Measurements from ENCODE around the gene LRRK1. TPM values are rescaled to one million over a fixed set of nuclear protein-coding genes. Genes with fewer than 3 reads are reported as not detected.
A peak's percentile ranks its signal among the peaks of the same experiment; 100 is the strongest.

The LRRK1 gene
- total and polyA plus RNA-seq, 2 of the 4 experiments (the other 2 are of a cell fraction): 3.0 to 5.8 TPM

- Histone ChIP-seq H3K9me1 (ENCODE audit: insufficient read depth, low read length) (peaks cover 23% of the 10 kb centered on the region), H3K56ac (ENCODE audit: extremely low read depth, insufficient read depth, low read length) (peak overlapping the region; percentile 55), H4K5ac (ENCODE audit: low read depth, low read length) (peak overlapping the region; percentile 5), H3K23ac (ENCODE audit: low read depth, low read length) (peak overlapping the region; percentile 84), H3K18ac (ENCODE audit: low read depth, low read length) (peak overlapping the region; percentile 14; the same call in 1 of the 2 replicates), H2BK5ac (ENCODE audit: low read depth, low read length, poor library complexity, severe bottlenecking) (peak overlapping the region; percentile 80), H2BK15ac (ENCODE audit: low read depth, low read length) (peak overlapping the region; percentile 16; the same call in 1 of the 3 replicates), H3K9ac (ENCODE audit: low read depth, low read length) (peak overlapping the region; percentile 0), H3K4me3 (ENCODE audit: insufficient read depth, low read depth, low read length) (no peak overlapping the region), H2AK9ac (replicated peaks; ENCODE audit: low read depth, low read length, poor library complexity) (peak overlapping the region; percentile 90), H3K27ac (ENCODE audit: insufficient read depth, low read length) (peak overlapping the region; percentile 68), H2BK120ac (ENCODE audit: low read depth, low read length) (peak overlapping the region; percentile 93), H3K4me2 (ENCODE audit: low read depth, low read length) (no peak overlapping the region), H4K20me1 (ENCODE audit: insufficient read depth, low read length) (no peaks in the 10 kb centered on the region), H2BK20ac (ENCODE audit: low read depth, low read length) (peak overlapping the region; percentile 78), H3K4me1 (ENCODE audit: control insufficient read depth, insufficient read depth, low read length) (peaks cover 29% of the 10 kb centered on the region), H3K36me3 (ENCODE audit: control insufficient read depth, insufficient read depth, low read length) (peaks cover 9% of the 10 kb centered on the region; the same call in 1 of the 2 replicates), H2AK5ac (ENCODE audit: low read depth, low read length) (peak overlapping the region; percentile 86), H3K4ac (ENCODE audit: low read depth, low read length) (peak overlapping the region; percentile 93), H3K9me3 (ENCODE audit: control insufficient read depth, insufficient read depth, low read length) (no peaks in the 10 kb centered on the region), H3K27me3 (ENCODE audit: control insufficient read depth, insufficient read depth, low read length) (no peaks in the 10 kb centered on the region), H2AFZ (replicated peaks; ENCODE audit: low read length, poor library complexity) (peak overlapping the region; percentile 83), H3K14ac (replicated peaks; ENCODE audit: low read depth, low read length) (peak overlapping the region; percentile 88), H3K79me1 (ENCODE audit: low read depth in 1 of 2, low read length in 2 of 2) (peaks cover 0 to 16% of the 10 kb centered on the region in 2 experiments; a peak in 1 of 4 replicates), H4K8ac (ENCODE audit: low read depth in 2 of 2, low read length in 2 of 2) (peak overlapping the region; percentile 34 to 89), H4K91ac (ENCODE audit: insufficient read depth, low read depth, low read length) (peak overlapping the region; percentile 82)
- no peak for TF ChIP-seq MAZ (IDR thresholded peaks at IDR 0.05; ENCODE audit: borderline replicate concordance, low read depth, low read length)
- no peak for TF ChIP-seq RAD21 (IDR thresholded peaks at IDR 0.05; ENCODE audit: low read length)
- TF ChIP-seq USF2 (IDR thresholded peaks at IDR 0.05; ENCODE audit: low read depth, low read length): no peak
- TF ChIP-seq CTCF (conservative IDR thresholded peaks at IDR 0.05; ENCODE audit: low read depth, low read length): 0 out of 2 replicates have a peak, but pooled peaks have one; percentile 19
- TF ChIP-seq NFE2L2 (IDR thresholded peaks at IDR 0.05; ENCODE audit: low read depth, low read length): no peak
- TF ChIP-seq FOS (IDR thresholded peaks at IDR 0.05; ENCODE audit: low read depth, low read length): no peak
- in situ Hi-C loops (cut with MboI; ENCODE audit: low sequenced_read_pairs): no loop called here
- no TSS peak for BruUV-seq (replicated peaks)
- ChIA-PET POLR2A (ENCODE audit: unreplicated experiment) (interaction anchor here (0.5 kb wide), 1 partner anchor 183 kb away, joined by 3 read pairs; the partner anchor contains the start of gene CHSY1), CTCF (interaction anchor here (0.9 to 1.6 kb wide), 2 partner anchors 52 to 137 kb away, joined by 3 read pairs; no protein-coding TSS in a partner anchor)
- dilution Hi-C loops (cut with HindIII; ENCODE audit: low sequenced_read_pairs, unreplicated experiment): no loop called here
- DNase-seq (peak; percentile 61), ATAC-seq (ENCODE audit: low read depth) (peak; percentile 77)
- intact Hi-C loops (cut with micrococcal nuclease): loop anchor here (1.0 kb wide), 1 partner anchor 54 kb away; no protein-coding TSS in a partner anchor
- 19% methylated on average over 3 of the region's 15 CpGs; no CpG with 5 or more reads in 1 of the 2 experiments for WGBS, 2 experiments (ENCODE audit: extremely low coverage in 2 of 2, insufficient read length in 1 of 2)
Observed at GRCh38 chr15:101068961-101069653, 149.9 kb downstream of the LRRK1 start.
